DMS53 treated with DMSO at 0.1 percent for 48 hours (cell line): ENCODE results near the gene CNGA3.

ENCODE experiments used
- DNase-seq: peaks from one replicate; lab custom pipeline; 2025; ENCODE audit not compliant: unreplicated experiment; lab: John Stamatoyannopoulos, UW

Gene CNGA3

DNA sequence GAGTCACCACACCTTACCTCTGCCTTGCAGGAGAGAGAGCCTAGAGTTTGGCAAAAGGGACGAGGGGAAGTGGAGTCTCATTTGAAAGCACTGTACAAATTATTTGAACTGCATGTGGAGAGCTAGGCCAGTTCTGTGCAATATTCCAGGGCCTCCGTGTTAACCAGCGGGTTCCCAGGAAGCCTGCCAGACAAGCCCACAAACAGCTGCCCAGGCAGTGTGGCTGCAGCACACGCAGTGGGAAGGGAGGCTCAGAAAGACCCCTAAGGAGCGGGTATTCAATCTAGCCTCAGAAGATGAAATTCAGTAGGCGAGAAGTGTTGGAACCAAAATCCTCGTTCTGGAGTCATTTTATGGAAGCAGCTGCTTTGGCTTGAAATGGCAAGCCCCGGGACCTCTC is 30.7 kb downstream of the CNGA3 start:
- DNase-seq, result no peak

DNA sequence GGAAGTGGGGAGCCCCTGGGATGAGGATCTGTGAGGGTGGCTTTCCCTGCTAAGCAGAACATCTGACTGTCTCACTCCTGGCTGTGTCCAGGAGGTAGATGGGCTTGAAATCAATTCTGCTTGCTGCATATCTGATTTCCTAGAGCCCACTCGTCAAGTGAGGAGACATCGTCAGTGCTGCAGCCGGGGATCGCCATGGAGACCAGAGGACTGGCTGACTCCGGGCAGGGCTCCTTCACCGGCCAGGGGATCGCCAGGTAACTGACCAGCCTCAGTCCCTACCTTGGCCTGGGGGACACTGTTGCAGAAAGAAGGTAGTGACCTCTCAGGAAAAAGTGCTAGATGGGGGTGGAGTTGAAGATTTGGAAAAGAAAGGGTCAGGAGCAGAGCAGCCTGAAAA is 31.3 kb downstream of the CNGA3 start:
- no peak for DNase-seq

DNA sequence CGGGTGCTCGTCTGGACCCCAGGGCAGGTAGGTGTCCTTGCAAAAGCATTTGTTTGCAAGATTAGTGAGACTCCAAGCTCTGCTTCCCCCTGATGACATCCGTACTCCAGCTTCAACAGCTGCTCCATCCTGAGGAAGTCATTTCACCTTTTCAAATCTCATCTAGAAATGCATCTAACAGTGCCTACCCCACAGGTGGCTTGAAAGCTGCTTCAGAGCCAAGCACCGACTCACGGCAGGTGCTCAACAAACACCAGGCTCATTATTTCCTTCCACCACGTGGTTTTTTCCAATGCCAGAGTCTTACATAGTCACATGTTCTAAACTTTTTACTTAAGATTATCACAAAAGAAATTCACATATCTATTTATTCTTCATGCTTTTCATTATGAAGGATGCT is 31.9 kb downstream of the CNGA3 start:
- DNase-seq, result peak; percentile 20

DNA sequence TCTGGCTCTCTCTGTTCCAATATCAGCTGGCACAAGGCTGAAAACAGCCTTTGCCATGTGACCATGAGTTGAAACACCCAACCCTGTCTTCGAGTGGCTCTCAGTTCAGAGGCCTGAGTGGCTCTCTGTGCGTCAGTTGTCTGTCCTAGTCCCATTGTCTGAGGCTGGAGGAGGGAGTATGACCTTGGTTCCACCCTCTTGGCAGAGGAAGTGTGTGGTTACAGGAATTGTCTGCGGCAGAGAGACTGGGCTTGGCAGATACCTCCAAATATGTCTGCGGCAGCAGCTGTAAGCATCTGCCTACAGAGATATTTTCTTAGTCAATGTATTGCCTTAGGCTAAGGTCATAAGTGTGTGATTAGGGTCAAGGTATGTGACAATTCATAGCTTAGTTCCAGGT is 32.6 kb downstream of the CNGA3 start:
- peak; percentile 94 for DNase-seq

DNA sequence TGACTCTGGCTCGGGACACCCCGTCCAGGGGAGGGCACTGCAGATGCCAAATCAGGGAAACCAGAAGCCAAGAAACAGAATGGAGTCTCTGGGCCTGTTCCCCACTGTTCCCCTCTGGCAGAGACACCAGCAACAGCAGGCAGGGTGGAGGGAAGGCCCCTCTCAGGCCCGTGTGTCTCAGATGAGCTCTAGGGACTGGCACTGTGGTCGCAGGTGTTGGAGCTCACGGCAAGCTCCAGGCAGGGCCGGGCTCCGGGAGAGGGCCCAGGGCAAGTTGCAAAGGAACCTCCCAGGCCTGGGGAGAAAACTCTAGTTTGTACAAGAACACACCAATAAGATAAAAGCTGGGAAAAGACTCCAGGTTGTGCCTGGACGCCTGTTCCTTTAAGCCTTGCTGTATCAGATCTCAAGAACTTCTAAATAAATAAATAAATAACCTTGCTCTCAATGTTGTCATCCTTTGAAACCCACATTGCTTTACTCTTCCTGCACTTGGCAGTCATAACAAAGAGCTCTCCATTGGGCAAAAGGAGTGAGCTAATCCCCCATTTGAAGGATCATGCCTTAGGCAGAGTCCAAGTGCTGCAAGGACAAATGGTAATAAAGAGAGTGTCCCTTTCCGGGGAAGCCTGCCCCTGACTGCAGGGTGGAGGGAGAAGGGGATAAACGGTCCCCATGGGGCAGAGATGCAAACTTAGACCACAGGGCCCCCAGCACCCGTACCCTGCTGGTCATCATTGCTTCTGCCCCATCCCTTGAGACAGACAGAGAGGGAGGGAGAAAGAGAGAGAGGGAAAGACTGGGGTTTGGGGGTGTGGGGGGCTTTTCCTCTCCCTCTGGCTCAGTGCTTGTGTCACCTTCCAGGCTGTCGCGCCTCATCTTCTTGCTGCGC is 33.3 kb downstream of the CNGA3 start:
- peak; percentile 23 for DNase-seq

DNA sequence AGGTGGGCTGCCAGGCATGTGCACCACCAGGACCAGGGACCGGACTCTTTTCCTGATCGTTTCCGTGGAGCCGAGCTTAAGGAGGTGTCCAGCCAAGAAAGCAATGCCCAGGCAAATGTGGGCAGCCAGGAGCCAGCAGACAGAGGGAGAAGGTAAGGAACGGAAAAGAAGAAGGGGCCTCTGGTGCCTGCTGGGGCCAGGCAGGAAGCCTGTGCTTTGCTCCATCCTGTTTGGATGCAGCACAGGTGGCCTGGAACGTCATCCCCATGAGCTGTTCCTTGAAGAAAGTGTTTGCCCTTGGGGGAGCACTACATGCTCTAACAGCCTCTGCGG is 33.9 kb downstream of the CNGA3 start:
- DNase-seq, result no peak

DNA sequence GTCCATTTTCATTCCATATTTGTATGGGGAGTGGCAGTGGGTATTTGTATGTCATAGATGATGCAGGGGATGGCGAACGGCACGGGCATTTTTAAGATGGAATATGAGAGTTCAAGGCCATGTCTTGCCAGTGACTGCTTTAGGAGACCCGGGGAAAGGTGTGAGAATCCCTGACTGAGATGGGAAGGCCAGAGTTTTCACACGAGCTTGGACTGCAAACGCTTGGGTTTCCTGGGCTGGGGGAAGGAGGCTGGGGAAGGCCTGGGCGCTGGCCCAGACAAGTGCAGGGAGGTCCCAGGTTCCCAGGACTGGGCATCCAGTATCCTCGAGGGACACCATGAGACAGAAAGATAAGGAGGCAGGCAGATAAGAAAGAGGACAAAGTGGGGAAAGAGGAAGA is 35.2 kb downstream of the CNGA3 start:
- no peak for DNase-seq

DNA sequence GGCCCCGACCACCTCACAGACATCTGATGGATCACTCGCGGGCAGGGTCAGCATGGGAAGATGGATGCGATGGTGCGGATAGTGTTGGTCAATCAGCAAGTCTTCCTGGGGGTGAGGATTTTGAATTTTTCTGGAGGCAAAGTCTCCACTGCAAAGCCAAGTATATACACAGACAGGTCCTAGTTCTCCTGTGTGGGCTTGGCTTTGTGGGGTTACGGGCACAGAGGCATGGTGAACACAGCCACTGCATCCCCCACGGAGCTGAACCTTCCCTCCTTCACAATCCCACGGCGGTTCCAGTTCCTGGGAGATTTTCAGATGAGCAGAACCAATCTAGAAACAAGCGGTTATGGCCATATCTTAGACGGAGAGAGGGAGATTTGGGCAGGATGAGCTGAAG is 35.8 kb downstream of the CNGA3 start:
- no peak for DNase-seq

DNA sequence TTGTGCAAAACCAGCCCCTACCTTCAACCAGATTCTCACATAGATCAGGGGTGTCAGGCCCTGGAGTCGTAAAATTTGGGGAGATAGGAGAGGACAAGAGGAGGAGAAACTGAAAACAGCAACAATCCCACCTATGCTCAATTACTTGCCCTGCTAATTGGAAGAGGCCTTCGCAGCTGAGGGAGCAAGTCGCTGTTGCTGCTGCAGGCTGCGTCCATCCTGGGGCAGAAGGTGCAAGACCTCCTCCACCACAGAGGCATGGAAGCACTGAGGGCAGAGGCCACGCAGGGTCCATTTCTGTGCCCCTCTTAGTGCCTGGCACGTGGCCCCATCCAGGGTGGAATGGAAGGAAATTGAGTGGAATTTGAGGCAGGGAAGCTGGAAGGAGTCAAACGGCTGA is 36.5 kb downstream of the CNGA3 start:
- no peak for DNase-seq

DNA sequence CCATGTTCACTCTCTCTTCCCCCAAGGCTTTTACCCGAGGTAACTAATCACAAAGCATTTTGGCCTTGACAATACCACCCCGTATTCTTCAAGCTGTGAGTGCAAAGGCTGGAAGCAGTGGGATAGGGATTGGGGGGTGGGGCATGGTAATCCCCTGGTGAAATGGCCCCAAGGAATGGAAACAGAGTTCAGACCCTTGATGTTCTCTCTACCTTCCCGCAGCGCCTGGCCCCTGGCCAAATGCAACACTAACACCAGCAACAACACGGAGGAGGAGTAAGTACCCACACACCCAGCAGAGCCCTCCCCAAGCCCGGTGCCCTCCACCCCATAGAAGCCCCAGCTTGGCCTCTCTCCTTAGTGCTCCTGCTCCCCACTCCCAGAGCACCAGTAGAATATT is 36.9 kb downstream of the CNGA3 start:
- no peak for DNase-seq

DNA sequence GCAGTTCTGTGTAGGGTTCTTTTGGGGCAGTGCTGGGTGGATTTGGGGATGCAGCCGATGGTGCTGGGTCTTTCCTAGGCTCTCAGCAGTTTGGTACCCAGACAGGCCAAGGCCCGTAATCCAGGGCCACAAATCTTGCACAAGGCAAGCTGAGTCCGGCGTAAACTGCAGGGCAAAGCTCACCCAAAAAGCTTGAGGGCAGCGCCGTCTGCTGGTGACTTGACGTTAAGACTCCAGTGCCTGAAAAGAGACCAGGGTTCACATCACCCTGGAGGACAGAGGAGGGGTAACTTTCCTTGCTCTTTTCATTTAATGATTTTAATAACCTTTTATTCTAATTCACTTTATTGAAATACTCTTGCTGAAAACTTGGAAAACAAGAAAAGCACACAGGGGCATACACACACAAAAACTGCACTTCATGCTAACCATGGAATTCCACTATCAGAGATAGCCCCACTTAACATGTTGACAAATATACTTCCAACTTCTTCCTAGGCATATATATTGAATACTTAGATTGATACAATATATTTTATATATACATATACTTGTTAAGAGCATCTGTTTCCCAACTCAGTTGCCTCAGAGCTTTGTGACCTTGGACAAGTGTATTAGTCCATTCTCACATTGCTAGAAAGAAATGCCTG is 38.9 kb downstream of the CNGA3 start:
- peak; percentile 94 for DNase-seq

DNA sequence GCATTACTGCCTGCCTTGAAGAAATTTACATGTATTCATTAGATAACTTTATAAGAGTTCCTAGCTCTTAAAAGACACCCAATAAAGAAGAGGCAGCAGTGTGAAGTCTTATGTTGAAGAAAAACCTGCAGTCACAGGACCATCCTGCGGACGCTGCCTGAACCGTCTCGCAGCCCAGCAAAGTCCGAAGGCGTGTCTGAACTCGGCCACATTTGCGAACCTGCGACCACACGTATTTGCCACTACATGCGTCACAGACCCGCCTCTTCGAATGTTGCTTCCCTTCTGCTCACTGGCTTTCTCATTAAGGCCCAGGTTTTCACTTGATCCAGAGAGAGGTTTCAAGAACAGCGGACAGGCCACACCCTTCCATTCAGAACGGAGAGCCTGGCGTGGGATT is 41.2 kb downstream of the CNGA3 start:
- no peak for DNase-seq

DNA sequence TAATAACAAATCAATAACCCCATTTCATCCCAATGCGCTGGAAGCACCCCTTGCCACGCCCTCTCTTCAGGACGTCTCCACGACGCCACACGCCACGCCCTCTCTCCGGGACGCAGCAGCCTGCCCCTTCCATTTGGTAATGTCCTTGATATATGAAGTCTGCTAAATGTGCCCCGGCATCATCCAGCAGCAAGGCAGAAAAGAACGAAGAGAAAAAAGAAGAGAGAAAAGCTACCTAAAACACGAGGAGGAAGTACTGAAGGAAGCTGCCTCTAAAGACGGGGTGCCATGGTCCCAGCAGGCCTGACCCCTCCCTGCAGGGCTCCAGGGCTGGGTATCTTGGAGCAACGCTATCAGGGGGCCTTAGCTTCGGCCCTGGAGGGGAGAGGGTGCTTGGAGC is 41.8 kb downstream of the CNGA3 start:
- DNase-seq, result no peak

DNA sequence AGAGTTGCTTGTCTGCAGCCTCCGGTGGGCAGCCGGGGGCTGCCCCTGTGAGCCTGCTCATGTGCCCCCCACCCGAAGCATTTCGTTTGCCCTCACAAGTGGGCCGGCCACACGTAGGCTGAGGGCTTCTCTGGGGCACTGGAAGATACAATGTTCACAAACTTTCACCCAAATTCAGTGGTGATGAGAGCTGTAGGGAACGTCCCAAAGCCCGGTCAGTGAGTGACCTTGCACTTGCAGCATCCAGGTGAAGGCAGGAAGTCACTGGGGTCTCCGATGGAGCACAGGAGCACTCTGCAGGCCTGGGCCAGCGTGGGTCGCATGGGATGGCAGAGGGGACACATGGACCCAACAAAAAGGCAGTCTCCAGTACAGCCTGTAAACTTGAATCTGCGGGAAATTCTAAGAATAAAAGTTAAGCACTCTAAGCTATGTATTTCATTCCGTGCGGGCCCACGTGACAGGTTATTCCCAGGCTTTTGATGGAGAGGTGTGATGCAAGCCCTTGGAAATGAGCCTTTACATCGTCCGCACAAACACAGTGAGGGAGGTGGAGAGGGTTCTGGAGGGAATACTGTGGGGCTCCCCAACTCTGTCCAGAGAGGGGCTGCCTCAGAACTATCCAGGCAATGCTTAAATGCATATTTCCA is 42.5 kb downstream of the CNGA3 start:
- DNase-seq, result no peak

DNA sequence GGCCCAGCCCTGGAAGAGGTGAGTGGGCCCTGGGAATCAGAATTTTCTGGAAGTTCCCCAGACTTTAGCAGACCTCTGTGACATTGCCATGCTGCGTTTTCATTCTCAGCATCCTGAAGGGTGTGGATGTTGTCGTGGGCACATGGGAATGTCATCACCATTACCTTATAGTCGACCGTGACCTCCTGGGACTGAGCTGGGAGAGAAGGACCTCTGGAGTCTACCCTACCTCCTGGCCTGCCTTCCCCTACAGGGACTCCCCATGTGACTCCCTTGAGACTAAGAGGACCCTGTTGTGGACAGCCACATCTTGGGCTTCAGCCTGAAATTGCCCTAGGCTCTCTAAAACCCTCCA is 43.0 kb downstream of the CNGA3 start:
- no peak for DNase-seq

DNA sequence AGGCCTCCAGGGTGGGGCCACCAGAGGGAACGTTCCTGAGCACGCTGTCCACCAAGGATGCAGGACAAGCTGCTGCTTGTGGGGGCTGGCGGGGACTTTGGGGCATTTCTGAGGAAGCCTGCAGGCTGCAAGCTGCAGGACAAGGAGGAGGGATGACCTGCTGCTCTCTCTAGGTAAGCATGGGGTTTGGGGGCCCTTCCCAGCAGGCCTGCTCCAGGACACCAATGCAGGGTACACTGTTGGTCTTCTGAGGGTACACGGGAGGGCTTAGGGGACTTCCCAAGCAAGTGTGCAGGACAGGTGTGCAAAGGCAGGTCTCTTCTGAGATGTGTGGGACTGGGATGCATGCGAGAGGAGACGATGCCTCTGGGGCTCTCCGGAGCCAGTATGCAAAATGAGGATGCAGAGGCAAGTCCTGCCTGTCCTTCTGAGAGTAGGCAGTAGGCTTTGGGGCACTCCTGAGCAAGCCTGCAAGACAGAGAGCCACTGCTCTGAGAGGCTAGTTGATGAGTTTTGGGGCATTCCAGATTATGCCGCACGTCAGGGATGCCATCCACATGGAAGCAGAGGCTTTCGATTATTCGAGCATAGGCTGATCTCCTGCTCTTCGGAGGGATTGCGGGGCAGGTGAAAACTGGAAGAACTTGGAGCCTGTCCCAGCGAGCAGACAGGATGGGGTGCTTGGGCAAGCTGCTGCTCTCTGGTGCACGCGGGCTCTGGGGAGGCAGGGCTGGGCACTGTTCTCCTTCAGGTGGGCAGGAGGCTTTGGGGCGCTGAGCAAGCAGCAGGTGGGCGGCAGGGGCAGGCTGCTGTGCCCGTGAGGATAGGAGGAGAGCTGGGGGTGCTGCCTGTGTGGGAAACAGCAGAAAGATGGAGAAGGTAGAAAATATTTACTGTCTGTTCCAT is 44.6 kb downstream of the CNGA3 start:
- DNase-seq, result no peak

DNA sequence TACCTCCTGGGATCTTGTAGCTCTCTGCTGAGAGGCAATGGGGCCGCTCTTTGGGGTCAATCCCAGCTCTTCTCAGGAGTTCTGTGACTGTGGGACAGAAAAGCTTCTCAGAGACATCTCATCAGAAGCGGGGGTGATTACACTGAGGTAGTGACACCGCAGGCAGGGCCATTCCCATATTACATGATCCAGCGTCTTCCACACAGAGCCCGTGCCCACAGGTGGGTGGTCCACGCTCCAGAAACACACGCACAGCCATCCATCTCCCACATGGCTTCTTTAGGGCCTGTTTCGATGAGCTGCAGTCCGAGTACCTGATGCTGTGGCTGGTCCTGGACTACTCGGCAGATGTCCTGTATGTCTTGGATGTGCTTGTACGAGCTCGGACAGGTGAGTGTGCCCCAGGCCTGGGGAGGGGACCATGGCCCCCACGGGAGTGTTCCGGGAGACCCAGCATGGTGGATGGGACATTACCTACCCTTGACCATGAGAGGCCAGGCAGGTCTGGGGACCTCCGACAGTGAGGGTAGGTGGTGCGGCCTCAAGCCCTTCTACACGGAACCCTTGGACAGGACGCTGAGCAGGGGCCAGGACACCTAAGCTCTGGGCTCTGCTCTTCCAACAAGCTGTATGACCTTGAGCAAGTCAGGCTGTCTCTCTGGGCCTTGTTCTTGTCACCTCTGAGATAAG is 45.5 kb downstream of the CNGA3 start:
- DNase-seq, result no peak

DNA sequence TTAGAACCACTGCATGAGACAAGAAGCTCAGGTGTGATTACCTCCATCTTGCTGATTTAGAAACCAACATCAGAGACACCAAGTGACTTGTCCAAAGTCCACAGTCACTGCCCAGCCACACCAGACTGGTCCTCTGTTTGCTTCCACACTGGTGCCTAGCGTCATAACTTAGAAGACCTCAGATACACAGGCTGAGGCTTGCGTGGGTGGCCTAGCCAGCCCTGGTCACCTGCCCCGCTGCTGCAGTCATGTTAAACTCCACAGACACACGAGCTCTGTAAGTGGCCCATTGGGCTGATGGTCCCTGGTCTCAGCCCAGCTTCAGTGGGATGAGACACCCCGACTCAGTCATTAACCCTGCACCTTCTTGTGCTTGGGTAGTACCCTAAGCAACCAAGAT is 47.1 kb downstream of the CNGA3 start:
- DNase-seq, result no peak

DNA sequence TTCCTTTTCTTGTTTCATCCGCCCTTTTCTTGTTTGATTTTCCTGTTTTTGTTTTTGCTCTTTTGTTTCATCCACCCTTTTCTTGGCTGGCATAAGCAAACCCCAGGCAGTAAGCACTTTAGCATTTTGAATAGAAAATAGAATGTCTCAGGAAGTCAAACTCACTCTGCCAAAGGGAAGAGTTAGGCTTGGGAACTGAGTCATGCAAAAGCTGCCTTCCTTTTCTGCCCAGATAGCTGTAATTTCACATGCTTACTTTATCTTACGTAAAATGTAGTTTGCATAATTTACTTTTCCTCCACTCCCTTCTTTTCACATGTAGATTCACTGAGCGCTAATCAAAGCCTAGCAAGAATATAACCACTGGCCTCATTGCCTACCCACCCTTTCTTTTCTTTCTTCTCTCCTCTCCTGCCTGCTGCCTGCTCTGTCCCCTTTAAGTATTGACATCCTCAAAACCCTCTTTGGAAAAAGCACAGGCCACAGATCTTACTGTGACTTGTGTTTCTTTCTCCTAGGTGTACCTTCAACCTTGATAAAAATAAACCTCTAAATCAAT is 48.4 kb downstream of the CNGA3 start:
- DNase-seq, result no peak

DNA sequence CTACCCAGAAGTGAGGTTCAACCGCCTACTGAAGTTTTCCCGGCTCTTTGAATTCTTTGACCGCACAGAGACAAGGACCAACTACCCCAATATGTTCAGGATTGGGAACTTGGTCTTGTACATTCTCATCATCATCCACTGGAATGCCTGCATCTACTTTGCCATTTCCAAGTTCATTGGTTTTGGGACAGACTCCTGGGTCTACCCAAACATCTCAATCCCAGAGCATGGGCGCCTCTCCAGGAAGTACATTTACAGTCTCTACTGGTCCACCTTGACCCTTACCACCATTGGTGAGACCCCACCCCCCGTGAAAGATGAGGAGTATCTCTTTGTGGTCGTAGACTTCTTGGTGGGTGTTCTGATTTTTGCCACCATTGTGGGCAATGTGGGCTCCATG is 49.7 kb downstream of the CNGA3 start:
- no peak for DNase-seq
